Erythroblast (primary cell): ENCODE measurements around the gene TUBA4B.

Source experiments
- GATA1 ChIP-seq: IDR thresholded peaks from 2 replicates; pipeline ENCODE4 v1.6.1; 2011; ENCODE audit warnings: low read depth, mild to moderate bottlenecking, control low read depth, low read length, moderate library complexity
- POLR2A ChIP-seq: IDR thresholded peaks from 2 replicates; pipeline ENCODE4 v1.6.1; 2011; ENCODE audit warnings: mild to moderate bottlenecking, low read length

GRCh38 chr2:219220652-219221402 is 32.2 kb upstream of the TUBA4B start:
- no peak for TF ChIP-seq POLR2A
- TF ChIP-seq GATA1 = no peak
